HG03095 (cell line): ENCODE measurements around the gene HTR3B.
"Not testable (repeated sequence)": the region's sequence is repeated elsewhere in the genome, so short reads cannot be mapped to it uniquely, and the experiment has no call there.

Experiments used
- ATAC-seq: cut with Tn5 transposase; IDR thresholded peaks from one replicate; pipeline ENCODE4 v1.9.1; 2021; ENCODE audit warnings: moderate library complexity; ENCODE audit not compliant: unreplicated experiment

HTR3B gene

GRCh38 chr11:113904379-113905101, at the start of gene HTR3B:
Gene HTR3B, plus strand, starts transcription at chr11:113904796. Its CDS starts 138 bp downstream, at chr11:113904934.
- no peak for ATAC-seq

- ATAC-seq, result no peak
Measured at GRCh38 chr11:113855803-113856202, 48.8 kb upstream of the HTR3B start.

- no peak for ATAC-seq
Measured at GRCh38 chr11:113856966-113857759, 47.4 kb upstream of the HTR3B start.

GRCh38 chr11:113859665-113860064, 44.9 kb upstream of the HTR3B start:
- ATAC-seq, result no peak

- ATAC-seq, result no peak
Measured at GRCh38 chr11:113862435-113862834, 42.2 kb upstream of the HTR3B start.

GRCh38 chr11:113864410-113864809, 40.2 kb upstream of the HTR3B start:
- no peak for ATAC-seq

- ATAC-seq, result no peak
Measured at GRCh38 chr11:113865873-113866272, 38.7 kb upstream of the HTR3B start.

GRCh38 chr11:113867843-113868503, 36.6 kb upstream of the HTR3B start:
- no peak for ATAC-seq

GRCh38 chr11:113871336-113871735, 33.3 kb upstream of the HTR3B start:
- ATAC-seq, result no peak

GRCh38 chr11:113873236-113873626, 31.4 kb upstream of the HTR3B start:
- ATAC-seq, result no peak

GRCh38 chr11:113874096-113874495, 30.5 kb upstream of the HTR3B start:
- no peak for ATAC-seq

GRCh38 chr11:113874581-113875233, 29.9 kb upstream of the HTR3B start:
- peak; percentile 29 for ATAC-seq

GRCh38 chr11:113875234-113876073, 29.1 kb upstream of the HTR3B start, which contains the start of gene USP28:
Gene USP28, minus strand, starts transcription at chr11:113875572. Its CDS starts 71 bp downstream, at chr11:113875501.
- ATAC-seq, result peak; percentile 81

- ATAC-seq, result no peak
Measured at GRCh38 chr11:113876074-113876797, 28.4 kb upstream of the HTR3B start.

GRCh38 chr11:113876798-113877669, 27.6 kb upstream of the HTR3B start:
- no peak for ATAC-seq

- ATAC-seq, result no peak
Measured at GRCh38 chr11:113877670-113878055, 26.9 kb upstream of the HTR3B start.

GRCh38 chr11:113879446-113879845, 25.1 kb upstream of the HTR3B start:
- ATAC-seq, result not testable (repeated sequence)

- no peak for ATAC-seq
Measured at GRCh38 chr11:113880971-113881370, 23.6 kb upstream of the HTR3B start.

GRCh38 chr11:113881856-113882255, 22.7 kb upstream of the HTR3B start:
- ATAC-seq, result no peak
